HEK293 (cell line): ENCODE data around the gene CMIP.

Experiments used
- CTCF ChIA-PET: fragments of 350-600 bp; formaldehyde crosslinking; extraction: SDS; loops from one replicate; lab custom pipeline; 2021; ENCODE audit warnings: antibody characterized with exemption; lab: Yijun Ruan, JAX
- POLR2A ChIA-PET: fragments of 300-600 bp; formaldehyde crosslinking; extraction: SDS; loops from one replicate; lab custom pipeline; 2020; ENCODE audit warnings: antibody characterized with exemption, inconsistent platforms; lab: Yijun Ruan, JAX
- H3K27ac ChIP-seq: fragments of 200-500 bp; sonication (Bioruptor generic); 2 replicates; pipeline ENCODE4 v1.5.1; 2014; ENCODE audit warnings: low read depth, low read length, control low read depth, inconsistent platforms; ENCODE audit errors: extremely low read depth
- H3K36me3 ChIP-seq, 2 experiments: fragments of 200-500 bp in 1 of 2; sonication (Bioruptor generic) in 1 of 2; 1 replicate in 1 of 2; 2 replicates in 1 of 2; pipeline ENCODE4 v1.5.1; 2014 to 2017; ENCODE audit warnings: inconsistent platforms in 2 of 2, low read length in 2 of 2; ENCODE audit not compliant: control insufficient read depth in 2 of 2, insufficient read depth in 1 of 2
- H3K4me1 ChIP-seq: fragments of 200-500 bp; sonication (Bioruptor generic); 2 replicates; pipeline ENCODE4 v1.5.1; 2014; ENCODE audit warnings: mild to moderate bottlenecking, low read length, inconsistent platforms; ENCODE audit not compliant: control insufficient read depth, insufficient read depth
- H3K4me3 ChIP-seq: 2 replicates; pipeline ENCODE4 v1.5.1; 2011; ENCODE audit warnings: low read depth, mild to moderate bottlenecking, control low read depth, low read length, moderate library complexity
- H3K9me3 ChIP-seq: fragments of 200-500 bp; sonication (Bioruptor generic); 2 replicates; pipeline ENCODE4 v1.5.1; 2014; ENCODE audit warnings: low read depth, low read length, inconsistent platforms; ENCODE audit not compliant: control insufficient read depth, insufficient read depth
- HIC1 ChIP-seq: fragments of 450-650 bp; formaldehyde crosslinking; IDR thresholded peaks from 2 replicates; pipeline ENCODE4 v1.5.1; 2016; ENCODE audit warnings: missing biosample characterization, missing genetic modification characterization
- INSM2 ChIP-seq: fragments of 450-650 bp; formaldehyde crosslinking; IDR thresholded peaks from 2 replicates; pipeline ENCODE4 v1.5.1; 2016; ENCODE audit warnings: missing biosample characterization, missing genetic modification characterization
- TSHZ1 ChIP-seq: fragments of 450-650 bp; formaldehyde crosslinking; IDR thresholded peaks from 2 replicates; pipeline ENCODE4 v1.5.1; 2016; ENCODE audit warnings: missing biosample characterization, missing genetic modification characterization, borderline replicate concordance
- ZBTB1 ChIP-seq: fragments of 450-650 bp; formaldehyde crosslinking; IDR thresholded peaks from 2 replicates; pipeline ENCODE4 v1.5.1; 2016; ENCODE audit warnings: missing biosample characterization, missing genetic modification characterization
- ZBTB17 ChIP-seq: fragments of 450-650 bp; formaldehyde crosslinking; IDR thresholded peaks from 2 replicates; pipeline ENCODE4 v1.5.1; 2016; ENCODE audit warnings: missing biosample characterization, missing genetic modification characterization
- ZBTB20 ChIP-seq: fragments of 450-650 bp; formaldehyde crosslinking; IDR thresholded peaks from 2 replicates; pipeline ENCODE4 v1.5.1; 2016; ENCODE audit warnings: missing biosample characterization, missing genetic modification characterization
- ZBTB21 ChIP-seq: fragments of 450-650 bp; formaldehyde crosslinking; IDR thresholded peaks from 2 replicates; pipeline ENCODE4 v1.5.1; 2017; ENCODE audit warnings: missing biosample characterization, missing genetic modification characterization
- ZBTB26 ChIP-seq: fragments of 450-650 bp; formaldehyde crosslinking; optimal IDR thresholded peaks from 2 replicates; pipeline ENCODE3; 2016; ENCODE audit warnings: missing biosample characterization, mild to moderate bottlenecking, missing genetic modification characterization
- ZBTB49 ChIP-seq: fragments of 450-650 bp; formaldehyde crosslinking; IDR thresholded peaks from 2 replicates; pipeline ENCODE4 v1.5.1; 2016; ENCODE audit warnings: missing biosample characterization, missing genetic modification characterization, low read depth
- ZBTB7A ChIP-seq: fragments of 450-650 bp; formaldehyde crosslinking; IDR thresholded peaks from 2 replicates; pipeline ENCODE4 v1.5.1; 2016; ENCODE audit warnings: low read depth, missing biosample characterization, missing genetic modification characterization
- ZNF121 ChIP-seq: fragments of 450-650 bp; formaldehyde crosslinking; IDR thresholded peaks from 2 replicates; pipeline ENCODE4 v1.5.1; 2016; ENCODE audit warnings: missing biosample characterization, missing genetic modification characterization
- ZNF146 ChIP-seq: fragments of 450-650 bp; formaldehyde crosslinking; IDR thresholded peaks from 2 replicates; pipeline ENCODE4 v1.5.1; 2016; ENCODE audit warnings: missing biosample characterization, missing genetic modification characterization
- ZNF292 ChIP-seq: fragments of 450-650 bp; formaldehyde crosslinking; IDR thresholded peaks from 2 replicates; pipeline ENCODE4 v1.5.1; 2016; ENCODE audit warnings: low read depth, missing biosample characterization, missing genetic modification characterization, borderline replicate concordance
- ZNF350 ChIP-seq: fragments of 450-650 bp; formaldehyde crosslinking; IDR thresholded peaks from 2 replicates; pipeline ENCODE4 v1.5.0; 2017; ENCODE audit warnings: missing biosample characterization, mild to moderate bottlenecking, missing genetic modification characterization
- ZNF529 ChIP-seq: fragments of 450-650 bp; formaldehyde crosslinking; IDR thresholded peaks from 2 replicates; pipeline ENCODE4 v1.5.1; 2017; ENCODE audit warnings: missing genetic modification characterization, missing biosample characterization; ENCODE audit not compliant: insufficient replicate concordance
- ZNF544 ChIP-seq: fragments of 450-650 bp; formaldehyde crosslinking; IDR thresholded peaks from 2 replicates; pipeline ENCODE4 v1.5.0; 2017; ENCODE audit warnings: missing biosample characterization, missing genetic modification characterization
- ZNF580 ChIP-seq: fragments of 450-650 bp; formaldehyde crosslinking; IDR thresholded peaks from 2 replicates; pipeline ENCODE4 v1.5.1; 2016; ENCODE audit warnings: missing biosample characterization, missing genetic modification characterization
- ZNF600 ChIP-seq: fragments of 450-650 bp; formaldehyde crosslinking; IDR thresholded peaks from 2 replicates; pipeline ENCODE4 v1.5.1; 2016; ENCODE audit warnings: missing biosample characterization, missing genetic modification characterization
- ZNF621 ChIP-seq: fragments of 450-650 bp; formaldehyde crosslinking; IDR thresholded peaks from 2 replicates; pipeline ENCODE4 v1.5.1; 2017; ENCODE audit warnings: missing biosample characterization, missing genetic modification characterization
- ZNF626 ChIP-seq: fragments of 450-650 bp; sonication (Bioruptor Pico); formaldehyde crosslinking; IDR thresholded peaks from 2 replicates; pipeline ENCODE4 v1.5.1; 2018; ENCODE audit warnings: missing biosample characterization, missing genetic modification characterization, inconsistent platforms
- ZNF692 ChIP-seq: fragments of 450-650 bp; formaldehyde crosslinking; IDR thresholded peaks from 2 replicates; pipeline ENCODE4 v1.5.1; 2016; ENCODE audit warnings: missing biosample characterization, missing genetic modification characterization
- ZSCAN30 ChIP-seq: fragments of 450-650 bp; IDR thresholded peaks from 2 replicates; pipeline ENCODE4 v1.5.1; 2018; ENCODE audit warnings: missing biosample characterization, mild to moderate bottlenecking, missing genetic modification characterization, moderate library complexity
- ZXDB ChIP-seq: fragments of 450-650 bp; formaldehyde crosslinking; IDR thresholded peaks from 2 replicates; pipeline ENCODE4 v1.5.1; 2016; ENCODE audit warnings: missing biosample characterization, missing genetic modification characterization

The CMIP gene

GRCh38 chr16:81416749-81417148 is 27.9 kb upstream of the CMIP start (continued):
- TF ChIP-seq ZNF600 (tag by site-specific recombination) (no peak), ZBTB21 (tag by site-specific recombination) (no peak), ZBTB26 (tag by site-specific recombination) (no peak), ZBTB17 (tag by site-specific recombination) (no peak), ZNF544 (no peak), ZNF580 (tag by site-specific recombination) (no peak), ZBTB20 (no peak)

GRCh38 chr16:81417210-81417609 is 27.4 kb upstream of the CMIP start:
- Histone ChIP-seq H3K27ac (no peak overlapping the region), H3K9me3 (no peaks in the 10 kb centered on the region), H3K36me3 (no peaks in the 10 kb centered on the region), H3K4me1 (no peaks in the 10 kb centered on the region), H3K4me3 (no peak overlapping the region)
- POLR2A ChIA-PET, result no interaction called here
- CTCF ChIA-PET, result interaction anchor here (0.5 to 1.7 kb wide), 3 partner anchors 10 to 1264 kb away, joined by 3 to 4 read pairs (median 3); no protein-coding TSS in a partner anchor
- TF ChIP-seq INSM2 (tag by site-specific recombination) (no peak), HIC1 (tag by site-specific recombination) (no peak), ZNF600 (tag by site-specific recombination) (no peak), TSHZ1 (tag by site-specific recombination) (no peak), ZNF292 (tag by site-specific recombination) (no peak), ZNF146 (tag by site-specific recombination) (no peak), ZBTB49 (tag by site-specific recombination) (no peak), ZNF121 (no peak), ZNF529 (tag by site-specific recombination) (no peak), ZSCAN30 (tag by site-specific recombination) (no peak), ZNF626 (tag by site-specific recombination) (no peak), ZNF692 (tag by site-specific recombination) (no peak), ZNF621 (tag by site-specific recombination) (no peak), ZXDB (tag by site-specific recombination) (no peak), ZBTB1 (tag by site-specific recombination) (no peak), ZNF350 (tag by site-specific recombination) (no peak), ZBTB7A (tag by site-specific recombination) (no peak)
